Motor neuron (in vitro differentiated cells): ENCODE results near the gene PCDHB7. TPM values are rescaled to one million over a fixed set of nuclear protein-coding genes. Genes with fewer than 3 reads are reported as not detected.
"Not testable (repeated sequence)": the region's sequence is repeated elsewhere in the genome, so short reads cannot be mapped to it uniquely, and the experiment has no call there.

Source experiments
- ATAC-seq, 8 experiments: fragments of 200-7000 bp; cut with Tn5 transposase; replicated peaks in 6 of 8; 2 replicates each; pipeline ENCODE4 v1.8.0; 2021; ENCODE audit warnings: mild to moderate bottlenecking in 8 of 8, moderate library complexity in 8 of 8
- H3K27ac ChIP-seq, 2 donors: fragments of 250-450 bp; sonication (Bioruptor Pico); 2 replicates each; pipeline ENCODE4 v1.9.0; 2021; ENCODE audit warnings: antibody characterized with exemption in 2 of 2, mild to moderate bottlenecking in 2 of 2, moderate library complexity in 1 of 2
- H3K4me1 ChIP-seq, 2 donors: fragments of 250-450 bp; sonication (Bioruptor Pico); replicated peaks in 1 of 2; 2 replicates each; pipeline ENCODE4 v1.6.1; 2021; ENCODE audit warnings: antibody characterized with exemption in 2 of 2, mild to moderate bottlenecking in 2 of 2, moderate library complexity in 1 of 2
- H3K4me3 ChIP-seq, 5 donors: fragments of 250-450 bp; sonication (Bioruptor Pico); 2 replicates each; pipeline ENCODE4 v1.9.0; 2021; ENCODE audit warnings: antibody characterized with exemption in 5 of 5, mild to moderate bottlenecking in 5 of 5, moderate library complexity in 4 of 5
- WGBS, 10 experiments: fragments of 450-650 bp; shearing (Covaris generic); methylation state at CpG; one replicate each; pipeline ENCODE4 v1.0.0; 2022; 5-methylcytosine and 5-hydroxymethylcytosine counted together
- in situ Hi-C, 9 experiments: fragments of 400-800 bp; cut with MboI; loops; one replicate each; pipeline ENCODE4 v1.15.0; 2021; ENCODE audit warnings: low sequenced_read_pairs in 9 of 9, low pct_unique_long_range_greater_than_20kb in 2 of 9; ENCODE audit not compliant: unreplicated experiment in 9 of 9
- total RNA-seq, 8 experiments: library from RNA; unstranded; fragments of 300-600 nt; gene quantifications; 2 replicates each; pipeline versions ENCODE4 v1.2.3 to v1.2.4, GENCODE V29; 2022

Gene PCDHB7
- total RNA-seq, 8 experiments from 2014 or later, result 0.20 to 2.0 (median 0.50) TPM

DNA sequence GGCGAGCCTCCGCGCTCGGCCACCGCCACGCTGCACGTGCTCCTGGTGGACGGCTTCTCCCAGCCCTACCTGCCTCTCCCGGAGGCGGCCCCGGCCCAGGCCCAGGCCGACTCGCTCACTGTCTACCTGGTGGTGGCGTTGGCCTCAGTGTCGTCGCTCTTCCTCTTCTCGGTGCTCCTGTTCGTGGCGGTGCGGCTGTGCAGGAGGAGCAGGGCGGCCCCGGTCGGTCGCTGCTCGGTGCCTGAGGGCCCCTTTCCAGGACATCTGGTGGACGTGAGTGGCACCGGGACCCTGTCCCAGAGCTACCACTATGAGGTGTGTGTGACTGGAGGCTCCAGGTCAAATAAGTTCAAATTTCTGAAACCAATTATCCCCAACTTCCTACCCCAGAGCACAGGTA, 38.4 kb downstream of the PCDHB7 start:
- not testable (repeated sequence) for H3K27ac ChIP-seq, ATAC-seq, H3K4me1 ChIP-seq, H3K4me3 ChIP-seq
- 85% methylated on average over 2 of the region's 27 CpGs; no CpG with 5 or more reads in 9 of the 10 experiments for WGBS, 10 experiments
- in situ Hi-C loops, result loop anchor here in 3 of 9 experiments (25.0 kb wide), 1 partner anchor 351 kb away; no protein-coding TSS in a partner anchor

DNA sequence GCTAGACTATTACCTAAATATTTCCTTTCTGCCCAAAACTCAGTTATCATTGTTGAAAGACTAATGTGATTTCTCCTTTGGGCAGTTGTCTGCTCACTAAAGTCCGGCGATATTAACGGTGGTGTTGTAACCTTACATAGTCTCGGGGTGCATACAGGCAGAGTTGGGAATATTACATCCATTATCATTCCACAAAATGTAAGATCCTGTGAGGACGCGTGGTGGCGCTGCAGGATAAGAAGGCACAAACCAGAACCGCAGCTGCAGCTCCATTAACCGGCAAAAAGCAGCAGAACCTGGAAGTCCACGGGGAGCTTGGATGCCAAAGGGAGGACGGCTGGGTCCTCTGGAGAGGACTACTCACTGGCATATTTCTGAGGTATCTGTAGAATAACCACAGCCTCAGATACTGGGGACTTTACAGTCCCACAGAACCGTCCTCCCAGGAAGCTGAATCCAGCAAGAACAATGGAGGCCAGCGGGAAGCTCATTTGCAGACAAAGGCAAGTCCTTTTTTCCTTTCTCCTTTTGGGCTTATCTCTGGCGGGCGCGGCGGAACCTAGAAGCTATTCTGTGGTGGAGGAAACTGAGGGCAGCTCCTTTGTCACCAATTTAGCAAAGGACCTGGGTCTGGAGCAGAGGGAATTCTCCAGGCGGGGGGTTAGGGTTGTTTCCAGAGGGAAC, 41.4 kb downstream of the PCDHB7 start, which contains the start of gene PCDHB13:
Gene PCDHB13, plus strand, starts transcription at position 264 of the 684 bp plus-strand sequence. Its CDS starts 205 bp downstream, at position 469.
- WGBS, 10 experiments, result 0 to 100% (median 21%) methylated on average over 1 to 8 of the region's 18 CpGs; no CpG with 5 or more reads in 2 of the 10 experiments
- not testable (repeated sequence) for H3K4me1 ChIP-seq
- in situ Hi-C loops, result loop anchor here in 3 of 9 experiments (25.0 kb wide), 1 partner anchor 349 kb away; no protein-coding TSS in a partner anchor

DNA sequence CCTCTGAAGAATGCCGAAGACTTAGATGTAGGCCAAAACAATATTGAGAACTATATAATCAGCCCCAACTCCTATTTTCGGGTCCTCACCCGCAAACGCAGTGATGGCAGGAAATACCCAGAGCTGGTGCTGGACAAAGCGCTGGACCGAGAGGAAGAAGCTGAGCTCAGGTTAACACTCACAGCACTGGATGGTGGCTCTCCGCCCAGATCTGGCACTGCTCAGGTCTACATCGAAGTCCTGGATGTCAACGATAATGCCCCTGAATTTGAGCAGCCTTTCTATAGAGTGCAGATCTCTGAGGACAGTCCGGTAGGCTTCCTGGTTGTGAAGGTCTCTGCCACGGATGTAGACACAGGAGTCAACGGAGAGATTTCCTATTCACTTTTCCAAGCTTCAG, 42.1 kb downstream of the PCDHB7 start:
- not testable (repeated sequence) for ATAC-seq, H3K27ac ChIP-seq, H3K4me3 ChIP-seq, H3K4me1 ChIP-seq
- 30 to 100% (median 67%) methylated on average over 2 to 5 of the region's 12 CpGs; no CpG with 5 or more reads in 6 of the 10 experiments for WGBS, 10 experiments
- in situ Hi-C loops, result loop anchor here in 3 of 9 experiments (25.0 kb wide), 1 partner anchor 348 kb away; no protein-coding TSS in a partner anchor

More for the DNA sequence above, 41.4 kb downstream of the PCDHB7 start, which contains the start of gene PCDHB13:
- H3K27ac ChIP-seq, result not testable (repeated sequence)
- ATAC-seq, result peak in 5 of 8 experiments; percentile 23 to 89 (median 55)
- H3K4me3 ChIP-seq, result peak within 1 kb of the TSS in 2 of 5 donors; percentile 34

DNA sequence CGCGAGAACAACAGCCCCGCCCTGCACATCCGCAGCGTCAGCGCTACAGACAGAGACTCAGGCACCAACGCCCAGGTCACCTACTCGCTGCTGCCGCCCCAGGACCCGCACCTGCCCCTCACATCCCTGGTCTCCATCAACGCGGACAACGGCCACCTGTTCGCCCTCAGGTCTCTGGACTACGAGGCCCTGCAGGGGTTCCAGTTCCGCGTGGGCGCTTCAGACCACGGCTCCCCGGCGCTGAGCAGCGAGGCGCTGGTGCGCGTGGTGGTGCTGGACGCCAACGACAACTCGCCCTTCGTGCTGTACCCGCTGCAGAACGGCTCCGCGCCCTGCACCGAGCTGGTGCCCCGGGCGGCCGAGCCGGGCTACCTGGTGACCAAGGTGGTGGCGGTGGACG, 43.1 kb downstream of the PCDHB7 start:
- H3K4me1 ChIP-seq, ATAC-seq, H3K27ac ChIP-seq, H3K4me3 ChIP-seq: not testable (repeated sequence)
- WGBS, 10 experiments, result 0 to 100% (median 40%) methylated on average over 1 to 11 of the region's 40 CpGs; no CpG with 5 or more reads in 5 of the 10 experiments
- in situ Hi-C loops, result loop anchor here in 3 of 9 experiments (25.0 kb wide), 1 partner anchor 347 kb away; no protein-coding TSS in a partner anchor

DNA sequence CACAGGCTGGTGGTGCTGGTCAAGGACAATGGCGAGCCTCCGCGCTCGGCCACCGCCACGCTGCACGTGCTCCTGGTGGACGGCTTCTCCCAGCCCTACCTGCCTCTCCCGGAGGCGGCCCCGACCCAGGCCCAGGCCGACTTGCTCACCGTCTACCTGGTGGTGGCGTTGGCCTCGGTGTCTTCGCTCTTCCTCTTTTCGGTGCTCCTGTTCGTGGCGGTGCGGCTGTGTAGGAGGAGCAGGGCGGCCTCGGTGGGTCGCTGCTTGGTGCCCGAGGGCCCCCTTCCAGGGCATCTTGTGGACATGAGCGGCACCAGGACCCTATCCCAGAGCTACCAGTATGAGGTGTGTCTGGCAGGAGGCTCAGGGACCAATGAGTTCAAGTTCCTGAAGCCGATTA, 43.6 kb downstream of the PCDHB7 start:
- not testable (repeated sequence) for ATAC-seq, H3K4me1 ChIP-seq, H3K27ac ChIP-seq, H3K4me3 ChIP-seq
- in situ Hi-C loops, result loop anchor here in 3 of 9 experiments (25.0 kb wide), 1 partner anchor 346 kb away; no protein-coding TSS in a partner anchor
- 0 to 71% methylated on average over 1 to 2 of the region's 26 CpGs; no CpG with 5 or more reads in 8 of the 10 experiments for WGBS, 10 experiments

DNA sequence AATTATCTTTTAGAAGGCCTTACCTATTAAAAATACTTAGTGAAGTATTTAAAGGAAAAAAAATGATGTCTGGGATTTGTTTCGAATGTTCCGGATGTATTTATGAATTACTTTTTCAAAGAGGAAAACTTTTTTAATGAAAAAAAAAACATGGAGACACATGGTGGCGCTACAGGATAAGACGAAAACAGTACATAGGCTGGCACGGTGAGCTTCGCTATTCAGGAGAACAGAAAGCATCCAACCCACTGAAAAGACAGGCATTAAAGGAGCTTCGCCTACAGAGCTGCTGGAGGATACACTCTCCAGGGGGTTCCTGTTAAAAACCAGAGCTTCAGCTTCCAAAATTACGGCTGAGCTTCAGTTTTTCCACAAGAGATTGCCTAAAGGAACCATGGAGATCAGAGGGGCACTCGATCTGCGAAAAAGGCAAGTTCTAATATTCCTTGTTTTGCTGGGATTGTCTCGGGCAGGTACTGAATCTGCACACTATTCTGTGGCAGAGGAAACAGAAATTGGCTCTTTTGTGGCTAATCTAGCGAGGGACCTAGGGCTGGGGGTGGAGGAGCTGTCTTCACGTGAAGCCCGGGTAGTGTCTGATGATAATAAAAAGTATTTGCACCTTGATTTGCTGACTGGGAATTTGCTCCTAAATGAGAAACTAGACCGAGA, 50.8 kb downstream of the PCDHB7 start, which contains the start of gene PCDHB14:
Gene PCDHB14, plus strand, starts transcription at position 232 of the 672 bp plus-strand sequence. Its CDS starts 163 bp downstream, at position 395.
- ATAC-seq, result peak; percentile 61 to 94 (median 86)
- Histone ChIP-seq H3K27ac (peak within 1 kb of the TSS in 1 of 2 donors; percentile 47), H3K4me3 (peak within 1 kb of the TSS; percentile 22 to 42 (median 38)), H3K4me1 (no peaks in the 10 kb centered on the region)
- in situ Hi-C loops, result loop anchor here in 3 of 9 experiments (25.0 kb wide), 1 partner anchor 339 kb away; no protein-coding TSS in a partner anchor
- 0 to 45% (median 12%) methylated on average over 2 to 15 of the region's 15 CpGs for WGBS, 10 experiments

DNA sequence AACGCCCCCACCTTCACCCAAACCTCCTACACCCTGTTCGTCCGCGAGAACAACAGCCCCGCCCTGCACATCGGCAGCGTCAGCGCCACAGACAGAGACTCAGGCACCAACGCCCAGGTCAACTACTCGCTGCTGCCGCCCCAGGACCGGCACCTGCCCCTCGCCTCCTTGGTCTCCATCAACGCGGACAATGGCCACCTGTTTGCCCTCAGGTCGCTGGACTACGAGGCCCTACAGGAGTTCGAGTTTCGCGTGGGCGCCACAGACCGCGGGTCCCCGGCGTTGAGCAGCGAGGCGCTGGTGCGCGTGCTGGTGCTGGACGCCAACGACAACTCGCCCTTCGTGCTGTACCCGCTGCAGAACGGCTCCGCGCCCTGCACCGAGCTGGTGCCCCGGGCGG, 52.4 kb downstream of the PCDHB7 start:
- not testable (repeated sequence) for H3K27ac ChIP-seq, H3K4me1 ChIP-seq, ATAC-seq
- in situ Hi-C loops, result loop anchor here in 3 of 9 experiments (25.0 kb wide), 1 partner anchor 337 kb away; no protein-coding TSS in a partner anchor
- no CpG with 5 or more reads among the region's 40 CpGs for WGBS, 10 experiments
- peak overlapping the region in 1 of 5 donors; percentile 17 for H3K4me3 ChIP-seq

DNA sequence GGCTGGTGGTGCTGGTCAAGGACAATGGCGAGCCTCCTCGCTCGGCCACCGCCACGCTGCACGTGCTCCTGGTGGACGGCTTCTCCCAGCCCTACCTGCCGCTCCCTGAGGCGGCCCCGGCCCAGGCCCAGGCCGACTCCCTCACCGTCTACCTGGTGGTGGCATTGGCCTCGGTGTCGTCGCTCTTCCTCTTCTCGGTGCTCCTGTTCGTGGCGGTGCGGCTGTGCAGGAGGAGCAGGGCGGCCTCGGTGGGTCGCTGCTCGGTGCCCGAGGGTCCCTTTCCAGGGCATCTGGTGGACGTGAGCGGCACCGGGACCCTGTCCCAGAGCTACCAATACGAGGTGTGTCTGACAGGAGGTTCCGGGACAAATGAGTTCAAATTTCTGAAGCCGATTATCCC, 53.0 kb downstream of the PCDHB7 start:
- in situ Hi-C loops, H3K27ac ChIP-seq, ATAC-seq, H3K4me1 ChIP-seq, H3K4me3 ChIP-seq: not testable (repeated sequence)
- WGBS, 10 experiments, result 23 to 83% (median 68%) methylated on average over 1 to 3 of the region's 30 CpGs; no CpG with 5 or more reads in 7 of the 10 experiments

Other genes with a start within 250 kb of the PCDHB7 start
- gene PCDHAC1, start 246.3 kb upstream of the PCDHB7 start, total RNA-seq, result 10 to 100 TPM in 5 of 8 experiments, 1 to 10 TPM in 1, under 1 TPM in 2; 0.05 to 25.2 (median 14.1) TPM
- gene PCDHAC2, start 206.2 kb upstream of the PCDHB7 start, total RNA-seq, result 10 to 100 TPM in 1 of 8 experiments, 1 to 10 TPM in 5, under 1 TPM in 2; 0.10 to 24.4 (median 4.8) TPM
- gene PCDHB1, start 121.3 kb upstream of the PCDHB7 start, total RNA-seq, result under 1 TPM in 7 of 8 experiments, not detected in 1; 0.04 to 0.43 (median 0.11) TPM
- 10 to 100 TPM in 5 of 8 experiments, 1 to 10 TPM in 2, under 1 TPM in 1; 0.36 to 45.7 (median 10.3) TPM for gene PCDHB2, start 78.0 kb upstream of the PCDHB7 start, total RNA-seq
- 1 to 10 TPM in 7 of 8 experiments, not detected in 1; 1.6 to 7.6 (median 2.8) TPM for gene PCDHB3, start 72.2 kb upstream of the PCDHB7 start, total RNA-seq
- 1 to 10 TPM in 4 of 8 experiments, under 1 TPM in 4; 0.20 to 2.0 (median 1.2) TPM for gene PCDHB4, start 50.8 kb upstream of the PCDHB7 start, total RNA-seq
- gene PCDHB5, start 37.4 kb upstream of the PCDHB7 start, total RNA-seq, result 10 to 100 TPM in 3 of 8 experiments, 1 to 10 TPM in 1, under 1 TPM in 3, not detected in 1; 0.27 to 51.6 (median 8.5) TPM
- 1 to 10 TPM in 4 of 8 experiments, under 1 TPM in 3, not detected in 1; 0.28 to 2.8 (median 2.3) TPM for gene PCDHB6, start 22.6 kb upstream of the PCDHB7 start, total RNA-seq
- gene PCDHB8, start 5.1 kb downstream of the PCDHB7 start, total RNA-seq, result 1 to 10 TPM in 4 of 8 experiments, under 1 TPM in 4; 0.11 to 4.4 (median 1.8) TPM
- gene PCDHB16, start 9.7 kb downstream of the PCDHB7 start, total RNA-seq, result 1 to 10 TPM in 5 of 8 experiments, under 1 TPM in 3; 0.25 to 3.4 (median 1.8) TPM
- gene PCDHB9, start 14.5 kb downstream of the PCDHB7 start, total RNA-seq, result 10 to 100 TPM in 1 of 8 experiments, 1 to 10 TPM in 6, under 1 TPM in 1; 0.72 to 10.1 (median 2.3) TPM
- gene PCDHB10, start 19.7 kb downstream of the PCDHB7 start, total RNA-seq, result 10 to 100 TPM in 1 of 8 experiments, 1 to 10 TPM in 4, under 1 TPM in 3; 0.20 to 25.4 (median 5.5) TPM
- 1 to 10 TPM in 6 of 8 experiments, under 1 TPM in 2; 0.46 to 6.1 (median 3.4) TPM for gene PCDHB11, start 27.0 kb downstream of the PCDHB7 start, total RNA-seq
- gene PCDHB12, start 36.1 kb downstream of the PCDHB7 start, total RNA-seq, result 1 to 10 TPM in 5 of 8 experiments, under 1 TPM in 3; 0.31 to 8.9 (median 2.9) TPM
- gene PCDHB13, start 41.3 kb downstream of the PCDHB7 start, total RNA-seq, result 1 to 10 TPM in 7 of 8 experiments, under 1 TPM in 1; 0.25 to 6.7 (median 2.9) TPM
- 10 to 100 TPM in 1 of 8 experiments, 1 to 10 TPM in 7; 1.2 to 16.7 (median 6.5) TPM for gene PCDHB14, start 50.7 kb downstream of the PCDHB7 start, total RNA-seq
- gene PCDHB15, start 72.8 kb downstream of the PCDHB7 start, total RNA-seq, result 1 to 10 TPM in 6 of 8 experiments, under 1 TPM in 2; 0.25 to 8.6 (median 3.5) TPM
- 1 to 10 TPM in 1 of 8 experiments, under 1 TPM in 5, not detected in 2; 0.14 to 1.4 (median 0.54) TPM for gene SLC25A2, start 131.4 kb downstream of the PCDHB7 start, total RNA-seq
- 100 to 1,000 TPM in 2 of 8 experiments, 10 to 100 TPM in 6; 58.8 to 118 (median 71.3) TPM for gene TAF7, start 148.1 kb downstream of the PCDHB7 start, total RNA-seq
- 1 to 10 TPM in 2 of 8 experiments, under 1 TPM in 6; 0.23 to 1.3 (median 0.79) TPM for gene PCDHGA1, start 157.9 kb downstream of the PCDHB7 start, total RNA-seq
- 1 to 10 TPM in 2 of 8 experiments, under 1 TPM in 6; 0.16 to 1.5 (median 0.34) TPM for gene PCDHGA2, start 166.1 kb downstream of the PCDHB7 start, total RNA-seq
- gene PCDHGA3, start 171.2 kb downstream of the PCDHB7 start, total RNA-seq, result 10 to 100 TPM in 1 of 8 experiments, 1 to 10 TPM in 1, under 1 TPM in 6; 0.05 to 32.1 (median 0.65) TPM
- gene PCDHGB1, start 177.5 kb downstream of the PCDHB7 start, total RNA-seq, result 1 to 10 TPM in 3 of 8 experiments, under 1 TPM in 5; 0.33 to 4.4 (median 0.83) TPM
- gene PCDHGA4, start 182.4 kb downstream of the PCDHB7 start, total RNA-seq, result 1 to 10 TPM in 5 of 8 experiments, under 1 TPM in 3; 0.22 to 3.2 (median 1.4) TPM
- 10 to 100 TPM in 1 of 8 experiments, 1 to 10 TPM in 2, under 1 TPM in 5; 0.41 to 10.7 (median 0.83) TPM for gene PCDHGB2, start 187.3 kb downstream of the PCDHB7 start, total RNA-seq
- gene PCDHGA5, start 191.5 kb downstream of the PCDHB7 start, total RNA-seq, result 1 to 10 TPM in 2 of 8 experiments, under 1 TPM in 6; 0.16 to 5.2 (median 0.50) TPM
- gene PCDHGB3, start 197.6 kb downstream of the PCDHB7 start, total RNA-seq, result 1 to 10 TPM in 3 of 8 experiments, under 1 TPM in 5; 0.22 to 6.5 (median 0.59) TPM
- 1 to 10 TPM in 4 of 8 experiments, under 1 TPM in 4; 0.11 to 6.9 (median 0.88) TPM for gene PCDHGA6, start 201.2 kb downstream of the PCDHB7 start, total RNA-seq
- gene PCDHGA7, start 210.1 kb downstream of the PCDHB7 start, total RNA-seq, result 1 to 10 TPM in 2 of 8 experiments, under 1 TPM in 6; 0.16 to 5.8 (median 0.52) TPM
- 10 to 100 TPM in 1 of 8 experiments, 1 to 10 TPM in 5, under 1 TPM in 2; 0.22 to 92.9 (median 1.4) TPM for gene PCDHGB4, start 215.1 kb downstream of the PCDHB7 start, total RNA-seq
- 1 to 10 TPM in 2 of 8 experiments, under 1 TPM in 6; 0.11 to 5.7 (median 0.57) TPM for gene PCDHGA8, start 220.0 kb downstream of the PCDHB7 start, total RNA-seq
- 10 to 100 TPM in 1 of 8 experiments, 1 to 10 TPM in 3, under 1 TPM in 4; 0.05 to 11.4 (median 0.83) TPM for gene PCDHGB5, start 225.3 kb downstream of the PCDHB7 start, total RNA-seq
- 1 to 10 TPM in 4 of 8 experiments, under 1 TPM in 4; 0.22 to 5.5 (median 1.3) TPM for gene PCDHGA9, start 230.1 kb downstream of the PCDHB7 start, total RNA-seq
- gene PCDHGB6, start 235.4 kb downstream of the PCDHB7 start, total RNA-seq, result 10 to 100 TPM in 5 of 8 experiments, 1 to 10 TPM in 3; 1.1 to 46.7 (median 31.5) TPM
- 1 to 10 TPM; 2.1 to 7.6 (median 4.4) TPM for gene PCDHGA10, start 240.3 kb downstream of the PCDHB7 start, total RNA-seq
- 10 to 100 TPM in 2 of 8 experiments, 1 to 10 TPM in 6; 4.7 to 31.4 (median 9.2) TPM for gene PCDHGB7, start 245.0 kb downstream of the PCDHB7 start, total RNA-seq
- gene PCDHGA11, start 248.4 kb downstream of the PCDHB7 start, total RNA-seq, result 1 to 10 TPM; 1.3 to 8.8 (median 3.8) TPM